Tibial artery (tissue), 4 donors: ENCODE measurements around the gene CDC42BPA.
"Not testable (repeated sequence)": the region's sequence is repeated elsewhere in the genome, so short reads cannot be mapped to it uniquely, and the experiment has no call there.

ENCODE experiments used
- DNase-seq, 2 donors: peaks; one replicate each; pipeline ENCODE4 v3.0.0-alpha.2; 2019
- H3K27ac ChIP-seq, 2 donors: fragments of 200-600 bp; sonication (generic) in 1 of 2; 1 replicate in 1 of 2; 2 replicates in 1 of 2; pipeline ENCODE4 v1.5.1; 2018 to 2019; ENCODE audit warnings: mild to moderate bottlenecking in 1 of 2
- H3K27me3 ChIP-seq, 2 donors: fragments of 200-600 bp; sonication (generic) in 1 of 2; one replicate each; pipeline versions ENCODE4 v1.5.1 to v1.6.0; 2016 to 2019
- H3K36me3 ChIP-seq, 3 donors: fragments of 200-600 bp; sonication (generic) in 2 of 3; one replicate each; pipeline ENCODE4 v1.5.1; 2016 to 2019; ENCODE audit warnings: mild to moderate bottlenecking in 2 of 3
- H3K4me1 ChIP-seq, 4 donors: fragments of 200-600 bp; sonication (generic) in 2 of 4; 1 replicate in 3 of 4; 2 replicates in 1 of 4; pipeline ENCODE4 v1.5.1; 2016 to 2019
- H3K4me3 ChIP-seq, 2 donors: fragments of 200-600 bp; sonication (generic) in 1 of 2; 1 replicate in 1 of 2; 2 replicates in 1 of 2; pipeline ENCODE4 v1.5.1; 2018 to 2019; ENCODE audit warnings: mild to moderate bottlenecking in 2 of 2
- H3K9me3 ChIP-seq, 3 donors: fragments of 200-600 bp; sonication (generic) in 1 of 3; one replicate each; pipeline ENCODE4 v1.5.1; 2016 to 2019
- intact Hi-C: fragments of 100-400 bp; cut with DNase I; formaldehyde crosslinking; loops from one replicate; pipeline ENCODE4 v1.15.0; 2023; ENCODE audit warnings: low total_unique reads
- TF ChIP-seq, protein P1 (sequence below), 2 experiments: fragments of 200-600 bp in 1 of 2; fragments of 450-650 bp in 1 of 2; IDR thresholded peaks; one replicate each; pipeline ENCODE4 v1.5.1; 2017 to 2019; ENCODE audit warnings: antibody characterized with exemption in 2 of 2, mild to moderate bottlenecking in 1 of 2, moderate library complexity in 1 of 2

CDC42BPA gene

DNA sequence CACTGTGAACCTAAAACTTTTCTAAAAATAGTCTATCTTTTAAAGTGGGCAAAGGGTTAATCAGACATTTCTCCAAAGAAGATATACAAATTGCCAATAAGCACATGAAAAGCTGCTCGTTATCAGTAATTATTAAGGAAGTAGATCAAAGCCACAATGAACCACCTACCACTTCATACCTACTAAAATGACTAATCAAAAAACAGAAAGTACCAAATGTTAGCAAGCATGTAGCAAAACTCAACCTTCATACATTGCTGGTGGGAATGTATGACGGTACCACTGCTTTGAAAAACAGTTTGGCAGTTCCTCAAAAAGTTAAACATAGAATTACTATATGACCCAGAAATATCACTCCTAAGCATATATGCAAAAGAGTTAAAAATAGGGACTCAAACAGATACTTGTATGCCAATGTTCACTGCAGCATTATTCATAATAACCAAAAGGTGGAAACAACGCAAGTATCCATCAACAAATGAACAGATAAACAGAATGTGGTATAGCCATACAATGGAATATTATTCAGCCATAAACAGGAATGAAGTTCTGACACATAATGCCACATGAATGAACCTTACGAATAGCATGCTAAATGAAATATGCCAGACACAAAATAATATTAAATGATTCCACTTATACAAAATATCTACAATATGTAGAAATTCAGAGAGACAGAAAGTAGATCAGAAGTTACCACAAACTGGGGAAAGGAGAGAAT, 21.1 kb downstream of the CDC42BPA start:
- H3K9me3 ChIP-seq = no peaks in the 10 kb centered on the region
- DNase-seq = no peak
- intact Hi-C loops = no loop called here
- no peaks in the 10 kb centered on the region for H3K36me3 ChIP-seq
- H3K27ac ChIP-seq = no peak overlapping the region
- no peak overlapping the region for H3K4me3 ChIP-seq
- TF ChIP-seq, protein P1, sequence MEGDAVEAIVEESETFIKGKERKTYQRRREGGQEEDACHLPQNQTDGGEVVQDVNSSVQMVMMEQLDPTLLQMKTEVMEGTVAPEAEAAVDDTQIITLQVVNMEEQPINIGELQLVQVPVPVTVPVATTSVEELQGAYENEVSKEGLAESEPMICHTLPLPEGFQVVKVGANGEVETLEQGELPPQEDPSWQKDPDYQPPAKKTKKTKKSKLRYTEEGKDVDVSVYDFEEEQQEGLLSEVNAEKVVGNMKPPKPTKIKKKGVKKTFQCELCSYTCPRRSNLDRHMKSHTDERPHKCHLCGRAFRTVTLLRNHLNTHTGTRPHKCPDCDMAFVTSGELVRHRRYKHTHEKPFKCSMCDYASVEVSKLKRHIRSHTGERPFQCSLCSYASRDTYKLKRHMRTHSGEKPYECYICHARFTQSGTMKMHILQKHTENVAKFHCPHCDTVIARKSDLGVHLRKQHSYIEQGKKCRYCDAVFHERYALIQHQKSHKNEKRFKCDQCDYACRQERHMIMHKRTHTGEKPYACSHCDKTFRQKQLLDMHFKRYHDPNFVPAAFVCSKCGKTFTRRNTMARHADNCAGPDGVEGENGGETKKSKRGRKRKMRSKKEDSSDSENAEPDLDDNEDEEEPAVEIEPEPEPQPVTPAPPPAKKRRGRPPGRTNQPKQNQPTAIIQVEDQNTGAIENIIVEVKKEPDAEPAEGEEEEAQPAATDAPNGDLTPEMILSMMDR (IDR thresholded peaks at IDR 0.05) = no peak
- peaks cover 0 to 21% (median 11%) of the 10 kb centered on the region in 4 donors for H3K4me1 ChIP-seq
- H3K27me3 ChIP-seq = no peaks in the 10 kb centered on the region

DNA sequence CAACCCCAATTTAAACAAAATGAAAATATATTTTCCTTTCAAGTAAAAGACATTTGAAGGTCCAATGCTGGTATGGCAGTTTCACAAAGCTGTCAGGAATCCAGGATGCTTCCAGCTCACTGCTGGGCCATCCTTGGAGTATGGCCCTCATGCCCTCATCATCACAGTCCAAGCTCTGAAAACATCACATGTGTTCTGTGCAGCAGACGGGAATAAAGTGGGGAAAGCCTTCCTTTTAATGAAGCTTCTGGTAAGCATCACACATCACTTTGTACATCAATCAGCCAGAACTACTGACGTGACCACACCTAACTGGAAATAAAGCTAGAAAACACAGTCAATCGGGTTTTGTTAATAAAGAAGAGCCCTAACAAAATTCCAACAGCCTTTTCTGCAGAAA, 22.7 kb downstream of the CDC42BPA start:
- peaks cover 0 to 21% (median 11%) of the 10 kb centered on the region in 4 donors for H3K4me1 ChIP-seq
- no peak for DNase-seq
- H3K27ac ChIP-seq = no peak overlapping the region
- no peaks in the 10 kb centered on the region for H3K9me3 ChIP-seq
- H3K4me3 ChIP-seq = no peak overlapping the region
- H3K36me3 ChIP-seq = no peaks in the 10 kb centered on the region
- intact Hi-C loops = no loop called here
- TF ChIP-seq, protein P1 (IDR thresholded peaks at IDR 0.05) = no peak
- no peaks in the 10 kb centered on the region for H3K27me3 ChIP-seq

DNA sequence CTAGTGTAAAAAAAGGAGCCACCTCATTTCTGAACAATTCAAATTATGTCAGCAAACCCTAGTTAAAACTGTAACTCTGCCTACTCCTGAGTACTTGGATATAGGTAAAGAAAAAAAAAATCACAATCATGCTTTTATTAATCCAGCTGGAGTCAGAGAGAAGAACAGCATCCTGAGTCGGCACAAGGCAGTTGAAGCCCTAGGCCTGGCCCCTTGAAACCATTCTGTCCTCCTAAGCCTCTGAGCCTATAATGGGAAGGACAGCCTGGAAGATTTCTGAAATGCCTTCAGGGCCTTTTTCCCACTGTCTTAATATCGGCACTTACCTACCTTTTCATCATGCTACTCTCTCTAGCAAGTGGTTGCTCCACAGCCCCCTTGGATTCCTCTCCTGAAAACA, 32.5 kb downstream of the CDC42BPA start:
- no peak for DNase-seq
- TF ChIP-seq, protein P1 (IDR thresholded peaks at IDR 0.05) = no peak
- no peak overlapping the region for H3K27ac ChIP-seq
- no peak overlapping the region for H3K4me3 ChIP-seq
- H3K36me3 ChIP-seq = no peaks in the 10 kb centered on the region
- intact Hi-C loops = no loop called here
- no peaks in the 10 kb centered on the region for H3K27me3 ChIP-seq
- H3K9me3 ChIP-seq = peaks cover 0 to 3% (median 0%) of the 10 kb centered on the region in 3 donors
- H3K4me1 ChIP-seq = peaks cover 0 to 4% (median 0%) of the 10 kb centered on the region in 4 donors

DNA sequence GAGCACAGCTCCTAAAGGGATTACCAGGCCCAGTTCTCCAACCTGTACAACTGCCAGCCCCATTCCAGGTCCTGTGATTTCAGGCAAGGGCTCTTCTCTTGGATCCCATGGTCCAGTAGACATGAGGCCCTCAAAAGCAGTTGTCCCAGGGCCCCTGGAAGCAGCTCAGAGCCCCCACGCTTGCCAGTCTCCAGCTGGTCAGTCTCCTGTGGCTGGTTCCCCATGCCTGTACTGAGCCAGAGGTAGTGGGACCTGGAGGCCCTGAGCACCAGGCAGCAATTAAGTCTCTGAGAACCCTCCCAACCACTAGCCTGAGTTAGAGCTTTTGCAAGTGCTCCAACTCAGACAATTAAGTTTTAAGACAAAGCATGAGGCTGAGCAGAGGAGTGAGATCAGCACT, 36.9 kb downstream of the CDC42BPA start:
- TF ChIP-seq, protein P1 (IDR thresholded peaks at IDR 0.05) = no peak
- H3K4me1 ChIP-seq = peaks cover 0 to 4% (median 0%) of the 10 kb centered on the region in 4 donors
- no peaks in the 10 kb centered on the region for H3K27me3 ChIP-seq
- DNase-seq = no peak
- intact Hi-C loops = no loop called here
- H3K27ac ChIP-seq = no peak overlapping the region
- H3K36me3 ChIP-seq = no peaks in the 10 kb centered on the region
- H3K4me3 ChIP-seq = no peak overlapping the region
- peaks cover 0 to 3% (median 0%) of the 10 kb centered on the region in 3 donors for H3K9me3 ChIP-seq

DNA sequence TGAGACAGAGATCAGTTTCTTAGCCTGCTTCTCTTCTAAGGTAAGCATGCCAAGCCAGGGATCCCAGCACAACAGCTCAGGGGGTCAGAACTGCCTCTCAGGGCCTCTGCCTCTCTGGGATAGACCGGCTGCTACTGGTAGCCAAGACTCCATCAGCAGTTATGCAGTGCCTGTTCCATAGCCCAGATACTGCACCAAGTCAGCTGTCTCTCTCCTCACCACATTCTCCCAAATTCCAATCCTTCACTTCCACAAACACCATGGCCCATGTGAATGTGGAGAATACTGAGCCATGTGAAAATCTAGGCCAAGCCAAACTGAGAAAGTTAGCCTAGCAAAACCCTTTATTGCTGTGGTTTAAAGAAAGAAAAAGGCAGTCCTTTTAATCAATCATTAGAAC, 37.5 kb downstream of the CDC42BPA start:
- intact Hi-C loops = no loop called here
- no peaks in the 10 kb centered on the region for H3K27me3 ChIP-seq
- peaks cover 0 to 1% (median 0%) of the 10 kb centered on the region in 3 donors for H3K9me3 ChIP-seq
- no peaks in the 10 kb centered on the region for H3K36me3 ChIP-seq
- TF ChIP-seq, protein P1 (IDR thresholded peaks at IDR 0.05) = no peak
- H3K4me3 ChIP-seq = no peak overlapping the region
- no peak overlapping the region for H3K27ac ChIP-seq
- peaks cover 0 to 4% (median 0%) of the 10 kb centered on the region in 4 donors for H3K4me1 ChIP-seq
- no peak for DNase-seq

DNA sequence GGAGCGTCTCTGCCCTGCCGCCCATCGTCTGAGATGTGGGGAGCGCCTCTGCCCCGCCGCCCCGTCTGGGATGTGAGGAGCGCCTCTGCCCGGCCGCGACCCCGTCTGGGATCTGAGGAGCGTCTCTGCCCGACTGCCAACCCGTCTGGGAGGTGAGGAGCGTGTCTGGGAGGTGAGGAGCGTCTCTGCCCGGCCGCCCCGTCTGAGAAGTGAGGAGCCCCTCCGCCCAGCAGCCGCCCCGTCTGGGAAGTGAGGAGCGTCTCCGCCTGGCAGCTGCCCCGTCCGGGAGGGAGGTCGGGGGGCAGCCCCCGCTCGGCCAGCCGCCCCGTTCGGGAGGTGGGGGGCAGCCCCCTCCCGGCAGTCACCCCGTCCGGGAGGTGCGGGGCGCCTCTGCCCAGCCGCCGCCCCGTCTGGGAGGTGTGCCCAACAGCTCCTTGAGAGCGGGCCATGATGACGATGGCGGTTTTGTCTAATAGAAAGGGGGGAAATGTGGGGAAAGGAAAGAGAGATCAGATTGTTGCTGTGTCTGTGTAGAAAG, 42.1 kb downstream of the CDC42BPA start:
- intact Hi-C loops, H3K27me3 ChIP-seq, H3K27ac ChIP-seq, H3K9me3 ChIP-seq, H3K4me1 ChIP-seq, H3K4me3 ChIP-seq, H3K36me3 ChIP-seq, DNase-seq: not testable (repeated sequence)
